ENCODE measurements around the gene OBSCN. TPM values are rescaled to one million over a fixed set of nuclear protein-coding genes. Genes with fewer than 3 reads are reported as not detected.

OBSCN gene
- total and polyA plus RNA-seq, 2 of the 4 experiments (the other 2 are of a cell fraction) = 4.1 to 9.5 TPM

- no peaks in the 10 kb centered on the region; the same call in none of the 2 replicates for H4K20me1 ChIP-seq (ENCODE audit: insufficient read depth, low read length)
- no peak overlapping the region for H4K5ac ChIP-seq (ENCODE audit: low read depth, low read length)
- H3K4me3 ChIP-seq (ENCODE audit: insufficient read depth, low read depth, low read length) = no peak overlapping the region
- no peak overlapping the region for H4K91ac ChIP-seq (ENCODE audit: insufficient read depth, low read depth, low read length)
- no peak overlapping the region for H3K27ac ChIP-seq (ENCODE audit: insufficient read depth, low read length)
- H3K9ac ChIP-seq (ENCODE audit: low read depth, low read length) = no peak overlapping the region
- no TSS peak for BruUV-seq (replicated peaks)
- 86% methylated on average over 17 of the region's 19 CpGs; no CpG with 5 or more reads in 1 of the 2 experiments for WGBS, 2 experiments (ENCODE audit: extremely low coverage in 2 of 2, insufficient read length in 1 of 2)
- no peak for ATAC-seq (ENCODE audit: low read depth)
- dilution Hi-C loops (cut with HindIII; ENCODE audit: low sequenced_read_pairs, unreplicated experiment) (no loop called here), intact Hi-C loops (cut with micrococcal nuclease) (no loop called here), in situ Hi-C loops (cut with MboI; ENCODE audit: low sequenced_read_pairs) (no loop called here)
- peaks cover 6% of the 10 kb centered on the region; the same call in 1 of the 2 replicates for H3K9me3 ChIP-seq (ENCODE audit: control insufficient read depth, insufficient read depth, low read length)
- no peak overlapping the region for H2AFZ ChIP-seq (replicated peaks; ENCODE audit: low read length, poor library complexity)
- no peaks in the 10 kb centered on the region for H3K79me1 ChIP-seq (ENCODE audit: low read depth in 1 of 2, low read length in 2 of 2)
- H2AK5ac ChIP-seq (ENCODE audit: low read depth, low read length) = no peak overlapping the region
- no peak overlapping the region for H4K8ac ChIP-seq (ENCODE audit: low read depth in 2 of 2, low read length in 2 of 2)
- H2BK120ac ChIP-seq (ENCODE audit: low read depth, low read length) = no peak overlapping the region
- TF ChIP-seq FOS (IDR thresholded peaks at IDR 0.05; ENCODE audit: low read depth, low read length) (no peak), BHLHE40 (IDR thresholded peaks at IDR 0.05; ENCODE audit: low read depth, low read length) (no peak), NFE2L2 (IDR thresholded peaks at IDR 0.05; ENCODE audit: low read depth, low read length) (no peak), POLR2A (IDR thresholded peaks at IDR 0.05; ENCODE audit: low read depth, low read length) (no peak), RAD21 (IDR thresholded peaks at IDR 0.05; ENCODE audit: low read length) (no peak), SMC3 (IDR thresholded peaks at IDR 0.05; ENCODE audit: low read depth, low read length) (no peak), RCOR1 (IDR thresholded peaks at IDR 0.05; ENCODE audit: insufficient replicate concordance, low read length) (no peak), MAFK (IDR thresholded peaks at IDR 0.05; ENCODE audit: low read depth, low read length) (no peak), CEBPB (IDR thresholded peaks at IDR 0.05; ENCODE audit: low read depth, low read length) (no peak), CHD1 (IDR thresholded peaks at IDR 0.05; ENCODE audit: low read depth, low read length) (no peak), CTCF (conservative IDR thresholded peaks at IDR 0.05; ENCODE audit: low read depth, low read length) (no peak), ELK1 (IDR thresholded peaks at IDR 0.05; ENCODE audit: borderline replicate concordance, low read depth, low read length) (no peak), RFX5 (IDR thresholded peaks at IDR 0.05; ENCODE audit: low read depth, low read length) (no peak), MXI1 (IDR thresholded peaks at IDR 0.05; ENCODE audit: borderline replicate concordance, low read depth, low read length) (no peak), MAZ (IDR thresholded peaks at IDR 0.05; ENCODE audit: borderline replicate concordance, low read depth, low read length) (no peak)
- TF ChIP-seq, protein P1, sequence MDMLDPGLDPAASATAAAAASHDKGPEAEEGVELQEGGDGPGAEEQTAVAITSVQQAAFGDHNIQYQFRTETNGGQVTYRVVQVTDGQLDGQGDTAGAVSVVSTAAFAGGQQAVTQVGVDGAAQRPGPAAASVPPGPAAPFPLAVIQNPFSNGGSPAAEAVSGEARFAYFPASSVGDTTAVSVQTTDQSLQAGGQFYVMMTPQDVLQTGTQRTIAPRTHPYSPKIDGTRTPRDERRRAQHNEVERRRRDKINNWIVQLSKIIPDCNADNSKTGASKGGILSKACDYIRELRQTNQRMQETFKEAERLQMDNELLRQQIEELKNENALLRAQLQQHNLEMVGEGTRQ (IDR thresholded peaks at IDR 0.05; ENCODE audit: low read depth, low read length) = no peak
- H3K4ac ChIP-seq (ENCODE audit: low read depth, low read length) = no peak overlapping the region
- H3K56ac ChIP-seq (ENCODE audit: extremely low read depth, insufficient read depth, low read length) = no peak overlapping the region
- ChIA-PET CTCF (no interaction called here), POLR2A (ENCODE audit: unreplicated experiment) (no interaction called here)
- no peak for DNase-seq
- peaks cover 31% of the 10 kb centered on the region for H3K36me3 ChIP-seq (ENCODE audit: control insufficient read depth, insufficient read depth, low read length)
- no peak overlapping the region for H2BK20ac ChIP-seq (ENCODE audit: low read depth, low read length)
- H2BK5ac ChIP-seq (ENCODE audit: low read depth, low read length, poor library complexity, severe bottlenecking) = no peak overlapping the region
- H3K4me2 ChIP-seq (ENCODE audit: low read depth, low read length) = no peak overlapping the region
- H3K4me1 ChIP-seq (ENCODE audit: control insufficient read depth, insufficient read depth, low read length) = no peaks in the 10 kb centered on the region
- no peak overlapping the region for H3K14ac ChIP-seq (replicated peaks; ENCODE audit: low read depth, low read length)
- peaks cover 2% of the 10 kb centered on the region for H3K27me3 ChIP-seq (ENCODE audit: control insufficient read depth, insufficient read depth, low read length)
- H2AK9ac ChIP-seq (replicated peaks; ENCODE audit: low read depth, low read length, poor library complexity) = no peak overlapping the region
- no peak overlapping the region for H2BK15ac ChIP-seq (ENCODE audit: low read depth, low read length)
- H3K18ac ChIP-seq (ENCODE audit: low read depth, low read length) = no peak overlapping the region
- 0 out of 2 replicates have a peak, but pooled peaks cover 5% of the 10 kb centered on the region for H3K9me1 ChIP-seq (ENCODE audit: insufficient read depth, low read length)
- no peak overlapping the region for H3K23ac ChIP-seq (ENCODE audit: low read depth, low read length)
These were observed 135.4 kb downstream of the OBSCN start for GRCh38 chr1:228343191-228343661.
